Endothelial cell of umbilical vein (primary cell): ENCODE results near the gene GAPDHS. TPM values are rescaled to one million over a fixed set of nuclear protein-coding genes. Genes with fewer than 3 reads are reported as not detected.

ENCODE experiments used
- BruUV-seq: library from RNA; stranded (reverse); fragments of 400-500 nt; replicated peaks from 2 replicates; lab custom pipeline; 2021; lab: Mats Ljungman, UMichigan
- CTCF ChIA-PET: fragments of 300-600, 350-600 bp; sonication (Branson Sonifier 250); formaldehyde crosslinking; loops from one replicate; lab custom pipeline; 2021; ENCODE audit warnings: antibody characterized with exemption, inconsistent platforms; lab: Charles Lee
- POLR2A ChIA-PET: fragments of 300-600, 350-600 bp; sonication (Branson Sonifier 250); formaldehyde crosslinking; loops from one replicate; lab custom pipeline; 2021; ENCODE audit warnings: antibody characterized with exemption, inconsistent platforms; lab: Charles Lee
- DNase-seq: peaks from one replicate; pipeline ENCODE4 v3.0.0-alpha.2; 2011; ENCODE audit warnings: low read depth, low spot score
- FAIRE-seq: peaks from 2 replicates; lab custom pipeline; 2011; peaks lifted over from hg19 to GRCh38; lab: Jason Lieb, UNC
- H2AFZ ChIP-seq: 2 replicates; pipeline ENCODE4 v1.6.0; 2012; ENCODE audit warnings: low read depth, low read length, control low read depth, inconsistent platforms
- H3K27ac ChIP-seq: 2 replicates; pipeline ENCODE4 v1.5.1; 2011; ENCODE audit warnings: low read depth, mild to moderate bottlenecking, control low read depth, low read length, moderate library complexity; ENCODE audit not compliant: insufficient read depth
- H3K27me3 ChIP-seq, 2 experiments: 2 replicates each; pipeline versions ENCODE4 v1.6.0 to v1.6.1; 2011; ENCODE audit warnings: low read length in 2 of 2, mixed read lengths in 1 of 2; ENCODE audit not compliant: control insufficient read depth in 2 of 2, insufficient read depth in 2 of 2
- H3K36me3 ChIP-seq, 2 experiments: 2 replicates in 1 of 2; 3 replicates in 1 of 2; pipeline ENCODE4 v1.5.1; 2011; ENCODE audit warnings: low read length in 2 of 2, mild to moderate bottlenecking in 1 of 2, moderate library complexity in 1 of 2; ENCODE audit not compliant: control insufficient read depth in 2 of 2, insufficient read depth in 2 of 2; ENCODE audit errors: extremely low read depth in 1 of 2
- H3K4me1 ChIP-seq: 3 replicates; pipeline ENCODE4 v1.5.1; 2011; ENCODE audit warnings: mild to moderate bottlenecking, low read length; ENCODE audit not compliant: control insufficient read depth, insufficient read depth; ENCODE audit errors: extremely low read depth
- H3K4me2 ChIP-seq: 2 replicates; pipeline ENCODE4 v1.6.1; 2011; ENCODE audit warnings: low read length, control low read depth, mixed read lengths; ENCODE audit not compliant: insufficient read depth
- H3K4me3 ChIP-seq, 3 experiments: fragments of 200-600 bp in 1 of 3; sonication (generic), shearing (Covaris generic) in 1 of 3; replicated peaks in 1 of 3; 2 replicates each; pipeline ENCODE4 v1.5.1; 2011 to 2016; ENCODE audit warnings: control low read depth in 3 of 3, low read length in 3 of 3, mild to moderate bottlenecking in 2 of 3, inconsistent platforms in 1 of 3, low read depth in 1 of 3, moderate library complexity in 1 of 3; ENCODE audit not compliant: insufficient read depth in 1 of 3
- H3K79me2 ChIP-seq: 2 replicates; pipeline ENCODE4 v1.6.0; 2012; ENCODE audit warnings: low read length, inconsistent platforms; ENCODE audit not compliant: control insufficient read depth, insufficient read depth
- H3K9ac ChIP-seq: replicated peaks from 2 replicates; pipeline ENCODE3; 2011; ENCODE audit warnings: low read length, control low read depth; ENCODE audit not compliant: insufficient read depth; ENCODE audit errors: extremely low read depth
- H3K9me1 ChIP-seq: replicated peaks from 3 replicates; pipeline ENCODE4 v1.6.0; 2011; ENCODE audit warnings: mild to moderate bottlenecking, low read length; ENCODE audit not compliant: control insufficient read depth, insufficient read depth; ENCODE audit errors: extremely low read depth
- H3K9me3 ChIP-seq: replicated peaks from 2 replicates; pipeline ENCODE4 v1.5.1; 2012; ENCODE audit warnings: low read length, inconsistent platforms; ENCODE audit not compliant: control insufficient read depth, insufficient read depth
- H4K20me1 ChIP-seq: replicated peaks from 2 replicates; pipeline ENCODE3; 2011; ENCODE audit warnings: mild to moderate bottlenecking, low read length; ENCODE audit not compliant: control insufficient read depth, insufficient read depth; ENCODE audit errors: extremely low read depth
- CTCF ChIP-seq, 2 donors: IDR thresholded peaks; 1 replicate in 1 of 2; 2 replicates in 1 of 2; pipeline ENCODE4 v1.5.1; 2011; ENCODE audit warnings: low read length in 2 of 2, mild to moderate bottlenecking in 2 of 2, moderate library complexity in 2 of 2, control low read depth in 1 of 2, inconsistent platforms in 1 of 2, low read depth in 1 of 2; ENCODE audit not compliant: insufficient read depth in 1 of 2; ENCODE audit errors: extremely low read depth in 1 of 2
- EZH2 ChIP-seq: IDR thresholded peaks from 2 replicates; pipeline ENCODE4 v1.6.1; 2012; ENCODE audit warnings: borderline replicate concordance, low read depth, mild to moderate bottlenecking, moderate library complexity, low read length, inconsistent platforms; ENCODE audit not compliant: severe bottlenecking
- FOS ChIP-seq: IDR thresholded peaks from 2 replicates; pipeline ENCODE4 v1.6.1; 2011; ENCODE audit warnings: mild to moderate bottlenecking, low read length, moderate library complexity, borderline replicate concordance; ENCODE audit not compliant: insufficient read depth
- GATA2 ChIP-seq: IDR thresholded peaks from 2 replicates; pipeline ENCODE4 v1.7.0; 2011; ENCODE audit warnings: low read depth, mild to moderate bottlenecking, moderate library complexity, mixed read lengths, low read length; ENCODE audit not compliant: insufficient read length, insufficient read depth
- JUN ChIP-seq: IDR thresholded peaks from 2 replicates; pipeline ENCODE4 v1.6.1; 2011; ENCODE audit warnings: borderline replicate concordance, low read depth; ENCODE audit not compliant: insufficient read length, insufficient read depth
- MAX ChIP-seq: IDR thresholded peaks from 2 replicates; pipeline ENCODE4 v1.6.1; 2011; ENCODE audit not compliant: insufficient read depth, insufficient read length
- MYC ChIP-seq: IDR thresholded peaks from one replicate; pipeline ENCODE4 v1.6.1; 2011; ENCODE audit warnings: mild to moderate bottlenecking, low read depth, low read length
- POLR2A ChIP-seq: IDR thresholded peaks from 2 replicates; pipeline ENCODE4 v1.6.1; 2012; ENCODE audit warnings: low read depth, mild to moderate bottlenecking, control low read depth, low read length
- POLR2AphosphoS5 ChIP-seq: IDR thresholded peaks from 2 replicates; pipeline ENCODE4 v1.6.1; 2012; ENCODE audit warnings: low read depth, mild to moderate bottlenecking, control low read depth, low read length, moderate library complexity; ENCODE audit not compliant: insufficient read depth
- dilution Hi-C: fragments of 300-500 bp; cut with MboI; formaldehyde crosslinking; loops from one replicate; pipeline ENCODE4 v1.15.0; 2019; ENCODE audit warnings: low sequenced_read_pairs; ENCODE audit not compliant: extremely low pct_ligation_motif_present
- intact Hi-C: fragments of 100-400 bp; cut with micrococcal nuclease; formaldehyde crosslinking; loops from one replicate; pipeline ENCODE4 v1.10.0; 2022
- polyA plus RNA-seq, 4 experiments: library from polyadenylated mRNA; depleted of rRNA in 3 of 4; stranded (reverse) in 3 of 4; unstranded in 1 of 4; fragments of >200 nt; gene quantifications; 2 replicates each; pipeline versions ENCODE4 v1.2.1 to v1.2.3, GENCODE V29; 2011 to 2012; ENCODE audit warnings: missing spikeins in 1 of 4
- total RNA-seq: library from RNA; stranded (reverse); gene quantifications from 2 replicates; pipeline ENCODE4 v1.2.3, GENCODE V29; 2021

Gene GAPDHS
- total and polyA plus RNA-seq, 2 donors (not counting 3 experiments of a cell fraction or from before 2014, with no cell fraction given) = not detected

DNA sequence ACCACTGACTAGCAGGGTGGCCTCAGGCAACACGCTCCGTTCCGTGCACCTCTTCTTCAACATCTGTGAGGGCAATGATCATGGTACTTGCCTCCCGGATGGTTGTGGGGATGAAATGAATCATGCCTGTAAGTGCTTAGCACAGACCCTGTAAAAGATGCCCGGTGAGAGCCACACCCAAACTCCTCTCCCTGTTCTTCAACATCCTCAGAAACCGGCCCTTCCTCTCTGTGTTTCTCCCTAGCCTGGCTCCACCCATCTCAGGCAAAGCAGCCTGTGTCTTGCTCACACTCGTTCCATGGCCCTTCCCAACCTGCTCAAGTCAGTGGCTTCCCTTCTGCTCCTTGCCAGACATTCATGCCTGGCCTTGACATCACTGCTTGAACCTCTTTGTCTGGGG is 14.0 kb upstream of the GAPDHS start:
- Histone ChIP-seq H3K9ac (no peak overlapping the region), H4K20me1 (no peaks in the 10 kb centered on the region), H3K4me2 (no peak overlapping the region), H2AFZ (no peak overlapping the region), H3K27me3 (peaks cover 4 to 6% of the 10 kb centered on the region in 2 experiments), H3K4me1 (no peaks in the 10 kb centered on the region), H3K79me2 (no peaks in the 10 kb centered on the region), H3K27ac (no peak overlapping the region), H3K9me1 (no peaks in the 10 kb centered on the region), H3K4me3 (no peak overlapping the region), H3K9me3 (no peaks in the 10 kb centered on the region), H3K36me3 (no peaks in the 10 kb centered on the region)
- TF ChIP-seq CTCF (IDR thresholded peaks at IDR 0.05; ENCODE audit: extremely low read depth in 1 of 2, insufficient read depth in 1 of 2, low read depth in 1 of 2, low read length in 2 of 2) = no peak
- TF ChIP-seq MAX = no peak
- TF ChIP-seq POLR2A = no peak
- TF ChIP-seq JUN = no peak
- TF ChIP-seq POLR2AphosphoS5 = no peak
- no peak for TF ChIP-seq EZH2
- no peak for TF ChIP-seq GATA2
- TF ChIP-seq FOS = no peak
- no peak for TF ChIP-seq MYC
- BruUV-seq = no TSS peak
- POLR2A ChIA-PET = no interaction called here
- dilution Hi-C loops (no loop called here), intact Hi-C loops (no loop called here)
- CTCF ChIA-PET = no interaction called here
- DNase-seq = no peak
- FAIRE-seq = no peak
